Gastroesophageal sphincter (tissue), 3 donors: ENCODE results near the gene ART5.
"Not testable (repeated sequence)": the region's sequence is repeated elsewhere in the genome, so short reads cannot be mapped to it uniquely, and the experiment has no call there.

Experiments used
- POLR2A ChIP-seq, 2 donors: fragments of 450-650 bp; IDR thresholded peaks; one replicate each; pipeline ENCODE4 v1.6.1; 2017; ENCODE audit warnings: antibody characterized with exemption in 2 of 2, mild to moderate bottlenecking in 2 of 2, moderate library complexity in 1 of 2
- POLR2AphosphoS5 ChIP-seq: sonication (generic); formaldehyde crosslinking; IDR thresholded peaks from one replicate; pipeline ENCODE4 v1.6.1; 2017; ENCODE audit warnings: antibody characterized with exemption
- TF ChIP-seq, protein P1 (sequence below), 4 experiments: fragments of 200-600 bp in 2 of 4; fragments of 450-650 bp in 2 of 4; sonication (generic) in 1 of 4; IDR thresholded peaks; one replicate each; pipeline ENCODE4 v1.5.1; 2017 to 2019; ENCODE audit warnings: antibody characterized with exemption in 4 of 4, mild to moderate bottlenecking in 2 of 4, moderate library complexity in 2 of 4

DNA sequence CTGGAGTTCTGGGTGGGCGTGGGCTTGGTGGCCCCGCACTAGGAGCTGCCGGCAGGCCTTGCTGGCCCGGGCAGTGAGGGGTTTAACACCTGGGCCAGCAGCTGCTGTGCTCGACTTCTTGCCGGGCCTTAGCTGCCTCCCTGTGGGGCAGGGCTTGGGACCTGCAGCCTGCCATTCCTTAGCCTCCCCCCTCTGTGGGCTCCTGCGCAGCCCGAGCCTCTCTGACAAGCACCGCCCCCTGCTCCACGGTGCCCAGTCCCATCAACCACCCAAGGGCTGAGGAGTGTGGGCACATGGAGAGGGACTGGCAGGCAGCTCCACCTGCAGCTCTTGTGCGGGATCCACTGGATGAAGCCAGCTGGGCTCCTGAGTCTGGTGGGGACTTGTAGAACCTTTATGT is 53.0 kb downstream of the ART5 start:
- not testable (repeated sequence) for TF ChIP-seq POLR2AphosphoS5; POLR2A (IDR thresholded peaks at IDR 0.05)
- TF ChIP-seq, protein P1, sequence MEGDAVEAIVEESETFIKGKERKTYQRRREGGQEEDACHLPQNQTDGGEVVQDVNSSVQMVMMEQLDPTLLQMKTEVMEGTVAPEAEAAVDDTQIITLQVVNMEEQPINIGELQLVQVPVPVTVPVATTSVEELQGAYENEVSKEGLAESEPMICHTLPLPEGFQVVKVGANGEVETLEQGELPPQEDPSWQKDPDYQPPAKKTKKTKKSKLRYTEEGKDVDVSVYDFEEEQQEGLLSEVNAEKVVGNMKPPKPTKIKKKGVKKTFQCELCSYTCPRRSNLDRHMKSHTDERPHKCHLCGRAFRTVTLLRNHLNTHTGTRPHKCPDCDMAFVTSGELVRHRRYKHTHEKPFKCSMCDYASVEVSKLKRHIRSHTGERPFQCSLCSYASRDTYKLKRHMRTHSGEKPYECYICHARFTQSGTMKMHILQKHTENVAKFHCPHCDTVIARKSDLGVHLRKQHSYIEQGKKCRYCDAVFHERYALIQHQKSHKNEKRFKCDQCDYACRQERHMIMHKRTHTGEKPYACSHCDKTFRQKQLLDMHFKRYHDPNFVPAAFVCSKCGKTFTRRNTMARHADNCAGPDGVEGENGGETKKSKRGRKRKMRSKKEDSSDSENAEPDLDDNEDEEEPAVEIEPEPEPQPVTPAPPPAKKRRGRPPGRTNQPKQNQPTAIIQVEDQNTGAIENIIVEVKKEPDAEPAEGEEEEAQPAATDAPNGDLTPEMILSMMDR (IDR thresholded peaks at IDR 0.05): not testable (repeated sequence)
